Activated T-helper 17 cell treated with anti-CD3 and anti-CD28 coated beads, Interleukin-2, amount 50 U/mL, for 72 hours (primary cell): ENCODE data around the gene NME7. TPM values are rescaled to one million over a fixed set of nuclear protein-coding genes. Genes with fewer than 3 reads are reported as not detected.
"Not testable (repeated sequence)": the region's sequence is repeated elsewhere in the genome, so short reads cannot be mapped to it uniquely, and the experiment has no call there.

Source experiments
- ATAC-seq: fragments of 150-1000 bp; cut with Tn5 transposase; replicated peaks from 2 replicates; pipeline ENCODE4 v1.10.0; 2021; ENCODE audit warnings: mild to moderate bottlenecking, moderate library complexity
- H3K27ac Mint-ChIP-seq: one replicate; pipeline ENCODE4 v1.8.0; 2022; ENCODE audit warnings: mixed read lengths
- H3K27me3 Mint-ChIP-seq: one replicate; pipeline ENCODE4 v1.8.0; 2022; ENCODE audit warnings: mixed read lengths
- H3K36me3 Mint-ChIP-seq: one replicate; pipeline ENCODE4 v1.8.0; 2022; ENCODE audit warnings: low read depth, mild to moderate bottlenecking, mixed read lengths
- H3K4me1 Mint-ChIP-seq: one replicate; pipeline ENCODE4 v1.8.0; 2022; ENCODE audit warnings: mixed read lengths
- H3K4me3 Mint-ChIP-seq: one replicate; pipeline ENCODE4 v1.8.0; 2022; ENCODE audit warnings: mild to moderate bottlenecking, mixed read lengths
- H3K9me3 Mint-ChIP-seq: one replicate; pipeline ENCODE4 v1.8.0; 2022; ENCODE audit warnings: mixed read lengths
- total RNA-seq, 2 donors: library from RNA; stranded (reverse); gene quantifications; one replicate each; pipeline ENCODE4 v1.2.3, GENCODE V29; 2022

The NME7 gene
- total RNA-seq, 2 donors from 2014 or later = 20.3 to 20.6 TPM

DNA sequence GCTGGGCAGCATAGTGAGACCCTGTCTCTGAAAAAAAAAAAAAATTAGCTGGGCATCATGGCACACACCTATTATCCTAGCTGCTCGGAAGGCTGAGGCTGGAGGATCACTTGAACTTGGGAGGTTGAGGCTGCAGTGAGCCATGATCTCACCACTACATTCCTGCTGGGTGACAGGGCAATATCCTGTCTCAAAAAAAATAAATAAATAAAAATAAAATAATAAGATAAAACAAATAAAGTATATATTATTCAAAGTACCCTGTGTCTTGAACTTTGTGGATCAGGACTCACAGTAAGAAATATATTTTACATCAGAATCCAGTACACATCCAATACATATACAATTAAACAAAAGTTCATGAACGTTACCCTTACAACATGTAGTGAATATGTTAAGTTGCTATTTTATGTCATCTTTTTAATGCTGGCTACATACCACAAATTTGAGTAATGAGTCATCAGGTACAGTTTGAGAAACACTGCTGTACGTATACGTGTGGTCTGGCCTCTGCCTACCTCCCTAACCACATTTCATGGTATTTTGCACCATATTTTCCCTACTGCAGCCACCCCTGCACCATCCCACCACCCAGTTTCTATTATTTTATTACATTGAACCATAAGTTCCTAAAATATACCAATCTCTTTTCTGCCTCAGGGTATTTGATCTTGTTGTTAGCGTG, 4.4 kb downstream of the NME7 start:
- Mint-ChIP-seq H3K36me3 (peaks cover 12% of the 10 kb centered on the region), H3K27me3 (no peaks in the 10 kb centered on the region), H3K9me3 (peaks cover 4% of the 10 kb centered on the region), H3K27ac (no peak overlapping the region), H3K4me3 (no peak overlapping the region), H3K4me1 (peaks cover 18% of the 10 kb centered on the region)
- peak; percentile 51 for ATAC-seq

DNA sequence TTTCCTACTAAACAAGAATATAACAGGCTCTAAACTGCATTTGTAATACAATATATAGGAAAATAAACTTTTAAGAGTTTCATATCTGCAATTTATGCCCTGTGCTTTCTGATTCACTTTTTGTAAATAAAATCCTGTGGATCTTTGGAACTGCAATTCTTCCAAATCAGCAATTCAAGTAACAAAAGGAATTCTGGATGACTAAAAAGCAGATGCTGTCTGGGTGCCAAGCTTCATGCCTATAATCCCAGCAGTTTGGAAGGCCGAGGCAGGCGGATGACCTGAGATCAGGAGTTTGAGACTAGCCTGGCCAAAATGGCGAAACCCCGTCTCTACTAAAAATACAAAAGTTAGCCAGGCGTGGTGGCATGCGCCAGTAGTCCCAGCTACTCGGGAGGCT, 6.3 kb downstream of the NME7 start:
- H3K27ac Mint-ChIP-seq = no peak overlapping the region
- peaks cover 12% of the 10 kb centered on the region for H3K36me3 Mint-ChIP-seq
- H3K4me1 Mint-ChIP-seq = peaks cover 18% of the 10 kb centered on the region
- H3K9me3 Mint-ChIP-seq = peaks cover 4% of the 10 kb centered on the region
- no peaks in the 10 kb centered on the region for H3K27me3 Mint-ChIP-seq
- ATAC-seq = no peak
- H3K4me3 Mint-ChIP-seq = no peak overlapping the region

DNA sequence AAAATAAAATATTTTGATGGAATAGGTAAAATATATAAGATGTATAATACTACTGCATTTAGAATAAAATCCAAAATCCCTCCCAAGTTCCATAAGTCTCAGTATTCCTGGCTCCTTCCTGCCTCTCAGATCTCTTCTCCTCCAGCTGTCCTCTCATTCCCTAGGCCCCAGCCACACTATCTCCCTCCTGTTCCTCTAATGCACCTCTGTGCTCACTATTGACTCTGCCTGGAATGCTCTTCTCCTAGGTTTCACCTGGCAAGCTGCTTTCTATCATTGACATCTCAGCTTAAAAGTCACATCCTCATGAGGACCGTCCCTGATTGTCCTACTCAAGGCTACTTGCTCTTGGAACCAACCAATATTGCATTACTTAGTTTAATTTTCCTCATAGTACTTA, 7.2 kb downstream of the NME7 start:
- no peak overlapping the region for H3K4me3 Mint-ChIP-seq
- H3K4me1 Mint-ChIP-seq = peaks cover 18% of the 10 kb centered on the region
- no peak for ATAC-seq
- peaks cover 4% of the 10 kb centered on the region for H3K9me3 Mint-ChIP-seq
- H3K36me3 Mint-ChIP-seq = peaks cover 12% of the 10 kb centered on the region
- H3K27ac Mint-ChIP-seq = no peak overlapping the region
- no peaks in the 10 kb centered on the region for H3K27me3 Mint-ChIP-seq

DNA sequence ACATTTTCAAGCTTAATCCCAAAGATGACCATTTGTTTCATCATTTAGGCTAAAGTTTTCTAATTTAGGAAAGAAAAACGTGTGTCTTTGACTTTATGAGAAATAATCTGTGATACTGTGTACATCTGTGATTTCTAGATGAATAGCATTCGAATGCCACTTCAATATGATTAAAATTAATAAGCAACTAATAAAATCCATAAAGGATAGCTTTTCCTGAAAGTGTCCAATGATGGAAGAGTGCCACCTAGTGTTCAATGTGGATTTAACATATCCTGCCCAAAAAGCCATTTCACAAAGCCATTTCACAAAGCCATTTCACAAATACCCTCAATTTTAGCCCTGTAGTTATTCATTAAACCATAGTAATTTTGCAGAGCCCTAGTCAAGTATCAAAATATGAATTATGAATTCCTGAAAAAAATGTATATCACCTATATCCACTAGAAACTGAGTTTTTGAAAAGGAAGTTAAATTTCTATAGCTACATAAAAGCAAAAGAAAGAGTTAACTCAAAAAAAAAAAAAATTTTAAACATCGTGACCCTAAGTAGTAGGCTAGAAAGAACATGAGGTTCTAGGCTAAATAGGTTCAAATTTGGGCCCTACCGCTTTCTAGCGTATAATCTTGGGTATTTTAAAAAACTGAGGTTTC, 19.1 kb downstream of the NME7 start:
- Mint-ChIP-seq H3K9me3 (no peaks in the 10 kb centered on the region), H3K27ac (no peak overlapping the region), H3K4me1 (peaks cover 5% of the 10 kb centered on the region), H3K27me3 (no peaks in the 10 kb centered on the region), H3K36me3 (no peaks in the 10 kb centered on the region), H3K4me3 (no peak overlapping the region)
- no peak for ATAC-seq

DNA sequence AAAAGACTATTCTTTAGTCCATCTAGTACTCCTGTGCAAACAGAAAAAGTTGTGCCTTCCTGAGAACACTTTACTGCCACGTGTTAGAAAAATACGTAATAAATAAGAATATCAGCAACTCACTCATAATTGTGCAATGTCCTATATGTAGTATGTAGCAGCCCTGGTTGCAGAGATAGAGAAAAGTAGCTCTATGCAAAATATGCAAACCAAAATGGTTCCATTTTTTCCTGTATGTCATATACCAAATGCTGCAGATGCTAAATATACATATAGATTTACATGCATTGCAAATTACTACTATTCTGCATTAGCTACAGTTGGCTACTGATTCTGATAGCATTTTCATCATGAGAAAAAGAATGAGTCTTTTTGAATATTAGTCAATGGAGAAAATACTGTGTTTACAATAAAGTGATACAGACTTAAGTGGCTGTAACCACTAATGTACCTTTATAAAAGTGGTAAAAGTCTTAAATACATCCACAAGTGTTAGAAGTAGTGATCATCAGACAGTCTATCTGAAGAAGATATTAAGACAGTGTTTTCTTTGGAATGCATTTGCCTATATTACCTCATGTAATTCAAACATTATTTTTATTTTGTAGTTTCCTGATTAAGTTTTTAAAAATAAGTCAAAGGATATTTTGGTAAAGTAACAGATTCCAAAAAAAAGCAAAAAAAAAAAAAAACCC, 19.8 kb downstream of the NME7 start:
- H3K4me1 Mint-ChIP-seq = peaks cover 5% of the 10 kb centered on the region
- H3K36me3 Mint-ChIP-seq = no peaks in the 10 kb centered on the region
- H3K27me3 Mint-ChIP-seq = no peaks in the 10 kb centered on the region
- no peaks in the 10 kb centered on the region for H3K9me3 Mint-ChIP-seq
- H3K27ac Mint-ChIP-seq = no peak overlapping the region
- no peak overlapping the region for H3K4me3 Mint-ChIP-seq
- no peak for ATAC-seq

DNA sequence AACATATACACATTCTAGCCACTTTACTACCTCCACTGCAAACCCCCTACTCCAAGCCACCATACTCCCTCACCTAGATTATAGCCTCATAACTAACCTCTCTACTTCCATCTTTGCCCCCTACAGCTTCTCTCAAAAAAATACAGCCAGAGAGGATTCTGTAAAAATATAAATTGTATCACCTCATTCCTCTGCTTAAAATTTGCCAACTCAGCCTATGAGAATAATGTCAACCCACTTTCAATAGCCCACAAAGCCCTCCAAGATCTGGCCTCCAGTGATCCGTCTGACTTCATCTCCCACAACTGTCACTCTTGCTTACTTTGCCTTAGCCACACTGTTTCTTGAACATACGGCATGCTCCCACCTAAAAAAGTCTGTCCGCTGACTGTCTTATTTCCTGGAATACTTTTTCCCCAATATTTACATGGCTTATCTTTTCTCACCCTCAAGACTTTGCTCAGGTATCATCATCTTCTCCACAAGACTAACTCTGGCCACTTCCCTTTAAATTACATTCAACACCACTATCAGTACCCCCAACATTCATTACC, 21.5 kb downstream of the NME7 start:
- peaks cover under 1% of the 10 kb centered on the region for H3K4me1 Mint-ChIP-seq

DNA sequence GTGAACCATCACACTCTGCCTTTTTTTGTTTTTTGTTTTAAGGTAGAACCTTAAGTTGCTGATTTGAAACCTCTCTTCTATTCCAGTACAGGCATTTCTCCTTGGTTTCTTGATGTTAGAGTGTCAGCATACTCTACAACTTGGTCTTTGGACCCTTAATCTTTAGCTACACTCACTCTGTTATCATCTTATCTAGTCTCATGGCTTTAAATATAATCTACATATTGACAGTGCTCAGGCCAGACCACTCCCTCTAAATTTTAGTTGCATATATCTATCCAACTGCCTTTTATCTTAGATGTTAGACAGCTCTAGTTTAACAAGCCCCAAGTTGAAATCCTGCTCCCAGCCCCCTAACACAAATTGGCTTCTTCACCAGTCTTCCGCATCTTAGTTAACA, 22.1 kb downstream of the NME7 start:
- Mint-ChIP-seq H3K4me1 (peaks cover 1% of the 10 kb centered on the region), H3K9me3 (no peaks in the 10 kb centered on the region), H3K27me3 (no peaks in the 10 kb centered on the region), H3K36me3 (no peaks in the 10 kb centered on the region), H3K4me3 (no peak overlapping the region), H3K27ac (no peak overlapping the region)
- no peak for ATAC-seq

More for the DNA sequence above, 21.5 kb downstream of the NME7 start:
- no peak for ATAC-seq
- Mint-ChIP-seq H3K27me3 (no peaks in the 10 kb centered on the region), H3K36me3 (no peaks in the 10 kb centered on the region), H3K27ac (no peak overlapping the region), H3K4me3 (no peak overlapping the region), H3K9me3 (no peaks in the 10 kb centered on the region)

DNA sequence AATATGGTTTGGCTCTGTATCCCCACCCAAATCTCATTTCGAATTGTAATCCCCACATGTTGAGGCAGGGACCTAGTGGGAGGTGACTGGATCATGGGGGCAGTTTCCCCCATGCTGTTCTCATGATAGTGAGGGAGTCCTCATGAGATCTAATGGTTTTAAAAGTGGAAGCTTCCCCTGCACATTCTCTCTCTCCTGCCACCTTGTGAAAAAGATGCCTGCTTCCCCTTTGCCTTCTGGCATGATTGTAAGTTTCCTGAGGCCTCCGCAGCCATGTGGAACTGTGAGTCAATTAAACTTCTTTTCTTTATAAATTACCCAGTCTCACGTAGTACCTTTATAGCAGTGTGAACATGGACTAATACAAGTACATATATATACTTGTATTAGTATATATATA, 25.5 kb downstream of the NME7 start:
- not testable (repeated sequence) for H3K36me3 Mint-ChIP-seq, ATAC-seq, H3K27ac Mint-ChIP-seq, H3K4me3 Mint-ChIP-seq, H3K27me3 Mint-ChIP-seq, H3K9me3 Mint-ChIP-seq
- peaks cover 17% of the 10 kb centered on the region for H3K4me1 Mint-ChIP-seq

DNA sequence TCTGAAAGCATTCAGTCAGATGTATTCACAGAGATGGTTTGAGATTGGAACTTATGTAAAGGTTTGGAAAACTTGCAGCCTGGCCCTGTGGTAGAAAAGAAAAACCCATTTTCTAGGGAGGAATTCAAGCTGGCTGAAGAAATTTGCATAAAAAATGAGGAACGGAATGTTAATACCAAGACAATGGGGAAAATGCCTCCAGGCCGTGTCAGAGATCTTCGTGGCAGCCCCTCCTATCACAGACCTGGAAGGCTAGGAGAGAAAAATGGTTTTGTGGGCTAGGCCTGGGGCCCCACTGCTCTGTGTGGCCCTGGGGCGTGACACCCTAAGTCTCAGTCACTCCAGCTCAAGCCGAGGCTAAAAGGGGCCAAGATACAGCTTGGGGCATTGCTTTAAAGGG, 26.7 kb downstream of the NME7 start:
- H3K27me3 Mint-ChIP-seq = no peaks in the 10 kb centered on the region
- H3K36me3 Mint-ChIP-seq = no peaks in the 10 kb centered on the region
- peak overlapping the region; percentile 26 for H3K27ac Mint-ChIP-seq
- H3K4me3 Mint-ChIP-seq = no peak overlapping the region
- ATAC-seq = no peak
- peaks cover 17% of the 10 kb centered on the region for H3K4me1 Mint-ChIP-seq
- peaks cover 3% of the 10 kb centered on the region for H3K9me3 Mint-ChIP-seq

DNA sequence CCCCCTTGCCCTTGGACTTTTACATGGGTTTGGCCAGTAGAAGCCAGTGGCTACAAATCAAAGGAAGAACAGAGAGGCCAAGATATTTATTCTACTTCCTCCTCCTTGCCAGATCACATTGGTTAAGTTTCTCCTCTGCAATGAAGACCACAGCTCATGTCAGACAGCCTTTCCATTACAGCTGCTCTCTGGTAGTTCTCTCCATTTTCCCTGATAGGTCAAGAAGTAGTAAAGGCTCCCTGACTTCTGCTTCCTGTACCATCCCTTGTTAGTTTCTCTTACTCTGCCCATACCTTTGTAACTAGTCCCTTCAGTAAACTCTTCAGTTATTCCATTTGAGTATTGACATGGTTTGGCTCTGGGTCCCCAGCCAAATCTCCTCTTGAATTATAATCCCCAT, 27.8 kb downstream of the NME7 start:
- Mint-ChIP-seq H3K9me3 (peaks cover 3% of the 10 kb centered on the region), H3K36me3 (no peaks in the 10 kb centered on the region), H3K4me3 (no peak overlapping the region), H3K27me3 (no peaks in the 10 kb centered on the region), H3K4me1 (peaks cover 17% of the 10 kb centered on the region), H3K27ac (peak overlapping the region; percentile 26)
- no peak for ATAC-seq

DNA sequence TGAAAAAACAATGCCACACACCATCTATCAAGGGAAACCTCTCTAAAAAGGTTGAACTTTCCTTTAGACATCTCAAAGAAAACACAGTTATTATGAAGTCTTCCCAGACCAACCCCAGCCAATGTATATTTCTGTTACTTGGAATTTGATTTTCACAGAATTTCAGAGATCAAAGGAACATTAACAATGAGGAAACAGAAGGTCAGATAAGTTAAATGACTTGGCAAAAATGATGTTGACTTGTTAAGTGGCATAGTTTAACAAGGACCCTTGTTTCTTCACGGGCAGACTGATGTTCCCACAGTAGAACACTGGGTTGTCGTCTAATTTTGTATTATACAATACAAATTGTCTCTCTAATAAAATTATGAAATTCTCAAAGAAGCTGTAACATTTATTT, 29.0 kb downstream of the NME7 start:
- peak overlapping the region; percentile 24 for H3K27ac Mint-ChIP-seq
- peaks cover 3% of the 10 kb centered on the region for H3K9me3 Mint-ChIP-seq
- no peak overlapping the region for H3K4me3 Mint-ChIP-seq
- peaks cover 23% of the 10 kb centered on the region for H3K4me1 Mint-ChIP-seq
- no peak for ATAC-seq
- H3K36me3 Mint-ChIP-seq = no peaks in the 10 kb centered on the region
- no peaks in the 10 kb centered on the region for H3K27me3 Mint-ChIP-seq

DNA sequence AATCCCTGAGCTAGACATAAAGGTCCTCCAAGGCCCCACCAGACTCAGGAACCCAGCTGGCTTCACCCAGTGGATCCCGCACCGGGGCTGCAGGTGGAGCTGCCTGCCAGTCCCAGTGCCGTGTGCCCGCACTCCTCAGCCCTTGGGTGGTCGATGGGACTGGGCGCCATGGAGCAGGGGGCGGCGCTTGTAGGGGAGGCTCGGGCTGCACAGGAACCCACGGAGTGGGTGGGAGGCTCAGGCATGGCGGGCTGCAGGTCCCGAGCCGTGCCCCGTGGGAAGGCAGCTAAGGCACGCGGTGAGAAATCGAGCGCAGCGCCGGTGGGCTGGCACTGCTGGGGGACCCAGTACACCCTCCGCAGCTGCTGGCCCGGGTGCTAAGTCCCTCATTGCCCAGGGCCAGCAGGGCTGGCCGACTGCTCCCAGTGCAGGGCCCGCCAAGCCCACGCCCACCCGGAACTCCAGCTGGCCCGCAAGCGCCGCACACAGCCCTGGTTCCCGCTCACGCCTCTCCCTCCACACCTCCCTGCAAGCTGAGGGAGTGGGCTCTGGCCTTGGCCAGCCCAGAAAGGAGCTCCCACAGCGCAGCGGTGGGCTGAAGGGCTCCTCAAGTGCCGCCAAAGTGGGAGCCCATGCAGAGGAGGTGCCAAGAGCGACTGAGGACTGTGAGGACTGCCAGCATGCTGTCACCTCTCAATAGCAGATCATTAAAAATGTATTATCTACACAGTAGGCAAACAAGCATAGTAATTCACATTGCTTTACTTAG, 30.5 kb downstream of the NME7 start:
- H3K9me3 Mint-ChIP-seq, ATAC-seq, H3K27ac Mint-ChIP-seq, H3K4me3 Mint-ChIP-seq, H3K36me3 Mint-ChIP-seq, H3K27me3 Mint-ChIP-seq: not testable (repeated sequence)
- peaks cover 27% of the 10 kb centered on the region for H3K4me1 Mint-ChIP-seq

DNA sequence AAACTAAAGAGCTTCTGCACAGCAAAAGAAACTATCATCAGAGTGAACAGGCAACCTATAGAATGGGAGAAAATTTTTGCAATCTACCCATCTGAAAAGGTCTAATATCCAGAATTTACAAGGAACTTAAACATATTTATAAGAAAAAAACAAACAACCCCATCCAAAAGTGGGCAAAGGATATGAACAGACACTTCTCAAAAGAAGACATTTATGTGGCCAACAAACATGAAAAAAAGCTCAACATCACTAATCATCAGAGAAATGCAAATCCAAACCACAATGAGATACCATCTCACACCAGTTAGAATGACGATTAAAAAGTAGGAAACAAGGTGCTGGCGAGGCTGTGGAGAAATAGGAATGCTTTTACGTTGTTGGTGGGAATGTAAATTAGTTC, 32.9 kb downstream of the NME7 start:
- not testable (repeated sequence) for H3K4me3 Mint-ChIP-seq, ATAC-seq, H3K27me3 Mint-ChIP-seq, H3K36me3 Mint-ChIP-seq, H3K27ac Mint-ChIP-seq
- peaks cover 19% of the 10 kb centered on the region for H3K4me1 Mint-ChIP-seq
- peaks cover 12% of the 10 kb centered on the region for H3K9me3 Mint-ChIP-seq

DNA sequence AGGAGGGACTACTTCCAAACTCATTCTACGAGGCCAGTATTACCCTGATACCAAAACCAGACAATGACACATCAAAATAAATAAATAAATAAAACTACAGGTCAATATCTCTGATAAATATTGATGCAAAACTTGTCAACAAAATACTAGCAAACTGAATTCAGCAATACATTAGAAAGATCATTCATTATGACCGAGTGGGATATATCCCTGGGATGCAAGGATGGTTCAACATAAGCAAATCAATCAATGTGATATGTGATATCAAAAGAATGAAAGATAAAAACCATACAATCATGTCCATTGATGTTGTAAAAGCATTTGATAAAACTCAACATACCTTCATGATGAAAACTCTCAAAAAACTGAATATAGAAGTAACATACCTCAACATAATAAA, 36.7 kb downstream of the NME7 start:
- Mint-ChIP-seq H3K4me3 (no peak overlapping the region), H3K4me1 (peaks cover 20% of the 10 kb centered on the region), H3K27me3 (no peaks in the 10 kb centered on the region), H3K9me3 (peaks cover 14% of the 10 kb centered on the region), H3K36me3 (no peaks in the 10 kb centered on the region), H3K27ac (no peak overlapping the region)
- no peak for ATAC-seq
